Measurements from ENCODE around the gene PPIH. TPM values are rescaled to one million over a fixed set of nuclear protein-coding genes. Genes with fewer than 3 reads are reported as not detected.

PPIH gene
- total and polyA plus RNA-seq, 2 of the 13 experiments (the other 11 are each of a cell fraction or from before 2014, with no cell fraction given), result 29.9 to 72.6 TPM

- TF ChIP-seq AHR (CRISPR knock-in tag; IDR thresholded peaks at IDR 0.05), result no peak
- TF ChIP-seq MED13 (CRISPR knock-in tag; IDR thresholded peaks at IDR 0.05), result no peak
- peak; percentile 96 for TF ChIP-seq NFYB (CRISPR knock-in tag; IDR thresholded peaks at IDR 0.05)
- no peak for TF ChIP-seq SETDB1 (CRISPR knock-in tag; IDR thresholded peaks at IDR 0.05; ENCODE audit: borderline replicate concordance)
- no peak for TF ChIP-seq RFX3 (CRISPR knock-in tag; IDR thresholded peaks at IDR 0.05)
- 0 out of 2 replicates have a peak, but pooled peaks have one; percentile 56 for TF ChIP-seq ZBTB2 (CRISPR knock-in tag; IDR thresholded peaks at IDR 0.05; ENCODE audit: low read depth)
- peak; percentile 60; the same call in 1 of the 2 replicates for TF ChIP-seq ZNF180 (CRISPR knock-in tag; IDR thresholded peaks at IDR 0.05; ENCODE audit: borderline replicate concordance, low read depth)
- no peak for TF ChIP-seq FOXO1 (CRISPR knock-in tag; IDR thresholded peaks at IDR 0.05)
- TF ChIP-seq SMC3 (IDR thresholded peaks at IDR 0.05; ENCODE audit: low read length), result no peak
- TF ChIP-seq CBX1 (IDR thresholded peaks at IDR 0.05; ENCODE audit: low read depth), result peak; percentile 52
- TF ChIP-seq ZNF510 (CRISPR knock-in tag; IDR thresholded peaks at IDR 0.05; ENCODE audit: low read depth), result peak; percentile 45; the same call in 1 of the 2 replicates
- no peak for TF ChIP-seq ZNF484 (CRISPR knock-in tag; IDR thresholded peaks at IDR 0.05; ENCODE audit: borderline replicate concordance, low read depth)
- TF ChIP-seq KLF11 (CRISPR knock-in tag; IDR thresholded peaks at IDR 0.05), result no peak; the same call in 1 of the 2 replicates
- no peak for TF ChIP-seq NR1H2 (CRISPR knock-in tag; IDR thresholded peaks at IDR 0.05; ENCODE audit: borderline replicate concordance, low read depth)
- peak; percentile 58; the same call in 1 of the 2 replicates for TF ChIP-seq PRMT3 (CRISPR knock-in tag; IDR thresholded peaks at IDR 0.05; ENCODE audit: borderline replicate concordance, low read depth)
- no peak for TF ChIP-seq CTCF (CRISPR knock-in tag; IDR thresholded peaks at IDR 0.05)
- TF ChIP-seq RBAK (CRISPR knock-in tag; IDR thresholded peaks at IDR 0.05), result no peak
- TF ChIP-seq TRIM24 (CRISPR knock-in tag; IDR thresholded peaks at IDR 0.05), result no peak
- TF ChIP-seq ZBTB39 (CRISPR knock-in tag; IDR thresholded peaks at IDR 0.05), result no peak
- TF ChIP-seq SIX1 (CRISPR knock-in tag; IDR thresholded peaks at IDR 0.05; ENCODE audit: borderline replicate concordance), result no peak
- TF ChIP-seq NPAS2 (CRISPR knock-in tag; IDR thresholded peaks at IDR 0.05; ENCODE audit: borderline replicate concordance), result no peak
- TF ChIP-seq LCORL (IDR thresholded peaks at IDR 0.05), result no peak
- no peak for TF ChIP-seq LCORL (CRISPR knock-in tag; IDR thresholded peaks at IDR 0.05)
- 0 out of 2 replicates have a peak, but pooled peaks have one; percentile 45 for TF ChIP-seq SNAI1 (CRISPR knock-in tag; IDR thresholded peaks at IDR 0.05; ENCODE audit: borderline replicate concordance)
- peak; percentile 8; the same call in 1 of the 2 replicates for TF ChIP-seq RARA (CRISPR knock-in tag; IDR thresholded peaks at IDR 0.05)
- TF ChIP-seq EZH2 (conservative IDR thresholded peaks at IDR 0.05; ENCODE audit: low read depth, low read length), result no peak
Observed at GRCh38 chr1:42681741-42682483, 23.7 kb downstream of the PPIH start, which contains the start of gene YBX1 (continued).
